Measurements from ENCODE around the gene PARP12.

The PARP12 gene

DNA sequence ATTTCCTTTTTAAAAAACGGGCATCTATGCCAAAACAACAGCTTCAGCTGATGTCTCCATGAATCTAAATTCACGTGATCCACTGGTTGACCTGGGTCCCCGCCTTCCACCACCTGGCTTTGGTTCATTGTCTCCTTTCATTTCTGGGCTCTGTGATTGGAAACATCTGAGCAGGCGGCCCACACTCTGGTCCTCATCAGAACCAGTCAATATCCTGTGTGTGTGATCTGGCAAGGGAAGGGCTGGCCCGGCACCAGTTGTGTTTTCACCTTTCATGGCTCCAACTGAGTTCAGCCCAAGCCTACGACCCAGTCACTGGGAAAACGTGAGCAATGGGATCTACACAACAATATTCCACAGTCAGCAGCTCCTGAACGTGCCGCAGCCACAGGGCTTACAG, 46.2 kb downstream of the PARP12 start:
- TF ChIP-seq, protein P1, sequence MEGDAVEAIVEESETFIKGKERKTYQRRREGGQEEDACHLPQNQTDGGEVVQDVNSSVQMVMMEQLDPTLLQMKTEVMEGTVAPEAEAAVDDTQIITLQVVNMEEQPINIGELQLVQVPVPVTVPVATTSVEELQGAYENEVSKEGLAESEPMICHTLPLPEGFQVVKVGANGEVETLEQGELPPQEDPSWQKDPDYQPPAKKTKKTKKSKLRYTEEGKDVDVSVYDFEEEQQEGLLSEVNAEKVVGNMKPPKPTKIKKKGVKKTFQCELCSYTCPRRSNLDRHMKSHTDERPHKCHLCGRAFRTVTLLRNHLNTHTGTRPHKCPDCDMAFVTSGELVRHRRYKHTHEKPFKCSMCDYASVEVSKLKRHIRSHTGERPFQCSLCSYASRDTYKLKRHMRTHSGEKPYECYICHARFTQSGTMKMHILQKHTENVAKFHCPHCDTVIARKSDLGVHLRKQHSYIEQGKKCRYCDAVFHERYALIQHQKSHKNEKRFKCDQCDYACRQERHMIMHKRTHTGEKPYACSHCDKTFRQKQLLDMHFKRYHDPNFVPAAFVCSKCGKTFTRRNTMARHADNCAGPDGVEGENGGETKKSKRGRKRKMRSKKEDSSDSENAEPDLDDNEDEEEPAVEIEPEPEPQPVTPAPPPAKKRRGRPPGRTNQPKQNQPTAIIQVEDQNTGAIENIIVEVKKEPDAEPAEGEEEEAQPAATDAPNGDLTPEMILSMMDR (conservative IDR thresholded peaks at IDR 0.05; ENCODE audit: low read depth), result no peak
- DNase-seq (ENCODE audit: low spot score), result no peak
- ChIA-PET POLR2A (ENCODE audit: low non-redundant PET) (no interaction called here), CTCF (interaction anchor here (0.6 to 0.7 kb wide), 3 partner anchors 20 to 441 kb away, joined by 3 read pairs; no protein-coding TSS in a partner anchor)
- H3K27ac ChIP-seq, result no peak overlapping the region

DNA sequence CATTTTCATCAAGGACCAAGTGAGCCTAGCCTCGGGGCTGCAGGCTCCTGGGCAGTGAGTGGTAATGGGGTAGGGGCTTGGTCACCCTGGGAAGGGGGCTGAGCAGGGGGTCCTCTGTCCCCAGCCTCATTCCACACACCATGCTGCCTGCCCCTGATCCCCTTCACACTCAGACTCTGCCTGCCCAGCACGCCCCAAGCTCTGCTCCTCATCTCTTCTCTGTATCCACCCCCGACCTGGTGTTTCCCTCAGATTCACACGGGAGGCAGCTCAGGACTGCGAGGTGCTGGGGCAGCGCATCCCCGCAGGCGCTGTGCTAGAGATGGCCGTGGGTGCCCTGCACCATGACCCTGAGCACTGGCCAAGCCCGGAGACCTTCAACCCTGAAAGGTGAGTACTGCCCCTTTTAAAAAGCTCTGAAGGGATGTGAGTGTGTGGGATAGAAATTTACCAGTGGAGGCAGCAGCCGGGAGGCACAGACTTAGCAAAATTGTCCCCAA, 47.2 kb downstream of the PARP12 start:
- POLR2A ChIA-PET (ENCODE audit: low non-redundant PET), result no interaction called here
- TF ChIP-seq, protein P1 (conservative IDR thresholded peaks at IDR 0.05; ENCODE audit: low read depth), result no peak
- H3K27ac ChIP-seq, result no peak overlapping the region
- CTCF ChIA-PET, result no interaction called here
- DNase-seq (ENCODE audit: low spot score), result no peak

DNA sequence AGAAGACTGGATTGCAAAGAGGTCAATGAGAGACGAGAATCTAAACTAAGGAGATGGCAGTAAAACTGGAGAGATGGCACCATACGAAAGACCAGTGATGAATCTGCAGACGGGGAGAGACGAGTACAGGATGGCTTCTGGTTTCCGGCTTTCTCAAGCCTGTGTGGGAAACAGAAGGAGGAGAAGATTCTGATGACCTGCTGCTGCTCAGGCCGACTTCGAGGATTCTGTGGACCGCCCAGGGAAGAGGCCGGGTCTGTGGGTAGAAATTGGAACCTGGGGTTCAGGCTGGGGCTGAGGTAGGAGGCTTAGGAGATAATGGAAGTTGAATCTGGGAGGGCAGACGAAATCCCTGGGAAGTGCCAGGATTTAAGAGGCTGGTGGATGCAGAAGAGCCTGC, 48.6 kb downstream of the PARP12 start:
- TF ChIP-seq, protein P1 (conservative IDR thresholded peaks at IDR 0.05; ENCODE audit: low read depth), result no peak
- ChIA-PET CTCF (no interaction called here), POLR2A (ENCODE audit: low non-redundant PET) (no interaction called here)
- DNase-seq (ENCODE audit: low spot score), result no peak
- H3K27ac ChIP-seq, result no peak overlapping the region

DNA sequence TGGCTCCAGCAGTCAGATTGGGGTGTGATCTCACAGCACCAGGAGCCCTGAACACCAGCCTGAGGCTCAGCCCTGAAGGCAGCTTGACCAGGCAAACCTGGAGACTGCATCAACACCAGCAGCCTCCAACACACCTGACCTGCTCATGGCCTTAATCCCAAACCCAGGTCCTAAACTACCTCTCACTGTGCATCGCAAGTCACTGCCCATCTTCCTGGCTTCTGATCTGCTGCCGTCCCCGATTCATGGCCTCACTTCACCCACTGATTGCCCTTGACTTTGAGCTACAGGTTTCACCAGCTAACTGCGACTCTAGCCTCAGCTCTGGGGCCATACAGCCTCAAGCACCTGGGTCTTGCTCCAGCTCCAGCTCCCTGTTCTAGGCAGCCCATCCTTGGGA, 49.1 kb downstream of the PARP12 start:
- CTCF ChIA-PET, result no interaction called here
- TF ChIP-seq, protein P1 (conservative IDR thresholded peaks at IDR 0.05; ENCODE audit: low read depth), result no peak
- no peak for DNase-seq (ENCODE audit: low spot score)
- no peak overlapping the region for H3K27ac ChIP-seq
- POLR2A ChIA-PET (ENCODE audit: low non-redundant PET), result no interaction called here

DNA sequence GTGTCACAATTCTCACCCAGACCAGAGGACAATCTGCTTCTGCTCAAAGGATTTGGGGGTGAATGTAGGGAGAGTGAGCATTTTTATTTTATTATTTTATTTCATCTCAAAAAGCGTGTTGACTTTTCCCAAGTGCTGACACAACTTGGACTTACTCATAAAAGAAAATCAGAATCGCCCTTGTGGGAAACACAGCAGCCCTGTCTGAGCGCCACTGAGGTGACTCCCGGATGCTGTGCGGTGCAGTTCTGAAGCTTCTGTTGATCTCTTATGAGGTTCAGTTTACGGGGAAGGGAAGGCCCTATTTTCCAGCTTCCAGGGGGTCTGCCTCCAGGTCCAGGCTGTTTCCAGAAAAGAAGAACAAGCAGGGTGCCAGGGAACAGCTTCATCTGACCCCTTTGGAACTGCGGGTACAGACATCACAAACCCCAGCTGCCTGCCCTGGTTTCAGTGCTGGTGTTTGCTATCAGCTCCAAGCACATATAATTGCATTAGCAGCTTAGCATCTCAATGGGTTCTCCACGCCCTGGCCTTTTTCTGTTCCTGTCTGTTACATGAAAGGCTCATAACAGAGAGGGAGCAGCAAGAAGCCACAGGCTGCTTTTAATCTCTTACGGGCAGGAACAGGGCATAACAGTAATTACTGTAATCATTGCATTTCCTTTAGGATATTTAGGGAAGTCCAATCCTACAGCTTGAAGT, 52.4 kb downstream of the PARP12 start:
- CTCF ChIA-PET, result no interaction called here
- no peak overlapping the region for H3K27ac ChIP-seq
- TF ChIP-seq, protein P1 (conservative IDR thresholded peaks at IDR 0.05; ENCODE audit: low read depth), result no peak
- DNase-seq (ENCODE audit: low spot score), result no peak
- POLR2A ChIA-PET (ENCODE audit: low non-redundant PET), result no interaction called here

DNA sequence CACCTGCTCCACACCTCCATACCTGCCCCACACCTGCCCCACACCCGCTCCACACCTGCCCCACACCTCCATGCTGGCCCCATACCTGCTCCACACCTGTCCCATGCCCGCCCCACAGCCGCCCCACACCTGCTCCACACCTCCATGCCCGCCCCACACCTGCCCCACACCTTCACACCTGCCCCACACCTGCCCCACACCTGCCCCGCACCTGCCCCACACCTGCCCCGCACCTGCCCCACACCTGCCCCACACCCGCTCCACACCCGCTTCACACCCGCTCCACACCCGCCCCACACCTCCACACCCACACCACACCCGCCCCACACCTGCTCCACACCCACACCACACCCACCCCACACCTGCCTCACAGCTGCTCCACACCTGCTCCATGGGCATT, 53.0 kb downstream of the PARP12 start:
- ChIA-PET POLR2A (ENCODE audit: low non-redundant PET) (no interaction called here), CTCF (no interaction called here)
- no peak for DNase-seq (ENCODE audit: low spot score)
- TF ChIP-seq, protein P1 (conservative IDR thresholded peaks at IDR 0.05; ENCODE audit: low read depth), result no peak
- no peak overlapping the region for H3K27ac ChIP-seq
